GM18511 (cell line): ENCODE data around the gene AP5M1.
A peak's percentile ranks its signal among the peaks of the same experiment; 100 is the strongest.
"Not testable (repeated sequence)": the region's sequence is repeated elsewhere in the genome, so short reads cannot be mapped to it uniquely, and the experiment has no call there.

Experiments used
- ATAC-seq: cut with Tn5 transposase; IDR thresholded peaks from one replicate; pipeline ENCODE4 v1.9.1; 2021; ENCODE audit warnings: mild to moderate bottlenecking, moderate library complexity; ENCODE audit not compliant: unreplicated experiment

The AP5M1 gene

GRCh38 chr14:57268161-57269069 is at the start of gene AP5M1, which contains the start of gene EXOC5:
AP5M1 (plus strand) TSS chr14:57268971; CDS start chr14:57269315, 344 bp downstream.
EXOC5 (minus strand) TSS chr14:57268905; CDS start chr14:57268648, 257 bp downstream.
- ATAC-seq: peak; percentile 93

GRCh38 chr14:57221931-57222330 is 46.8 kb upstream of the AP5M1 start:
- no peak for ATAC-seq

GRCh38 chr14:57227083-57227482 is 41.7 kb upstream of the AP5M1 start:
- no peak for ATAC-seq

GRCh38 chr14:57228320-57228719 is 40.5 kb upstream of the AP5M1 start:
- ATAC-seq: not testable (repeated sequence)

- no peak for ATAC-seq
Observed at GRCh38 chr14:57232006-57232405, 36.8 kb upstream of the AP5M1 start.

GRCh38 chr14:57240115-57240514 is 28.7 kb upstream of the AP5M1 start:
- ATAC-seq: not testable (repeated sequence)

- no peak for ATAC-seq
Observed at GRCh38 chr14:57243320-57243719, 25.5 kb upstream of the AP5M1 start.

GRCh38 chr14:57244106-57244505 is 24.7 kb upstream of the AP5M1 start:
- ATAC-seq: no peak

GRCh38 chr14:57245941-57246340 is 22.8 kb upstream of the AP5M1 start:
- no peak for ATAC-seq

- ATAC-seq: no peak
Observed at GRCh38 chr14:57246933-57247657, 21.7 kb upstream of the AP5M1 start.

- ATAC-seq: peak; percentile 77
Observed at GRCh38 chr14:57254884-57255283, 13.9 kb upstream of the AP5M1 start.

GRCh38 chr14:57258221-57258620 is 10.6 kb upstream of the AP5M1 start:
- not testable (repeated sequence) for ATAC-seq

GRCh38 chr14:57259672-57260071 is 9.1 kb upstream of the AP5M1 start:
- no peak for ATAC-seq

GRCh38 chr14:57261604-57262003 is 7.2 kb upstream of the AP5M1 start:
- ATAC-seq: no peak

- ATAC-seq: no peak
Observed at GRCh38 chr14:57262117-57262516, 6.7 kb upstream of the AP5M1 start.

- ATAC-seq: no peak
Observed at GRCh38 chr14:57266065-57266464, 2.7 kb upstream of the AP5M1 start.

- ATAC-seq: no peak
Observed at GRCh38 chr14:57273236-57273635, 4.5 kb downstream of the AP5M1 start.

- ATAC-seq: no peak
Observed at GRCh38 chr14:57274551-57274950, 5.8 kb downstream of the AP5M1 start.

GRCh38 chr14:57275023-57275664 is 6.4 kb downstream of the AP5M1 start:
- ATAC-seq: no peak

GRCh38 chr14:57277062-57277461 is 8.3 kb downstream of the AP5M1 start:
- no peak for ATAC-seq

GRCh38 chr14:57287745-57288144 is 19.0 kb downstream of the AP5M1 start:
- no peak for ATAC-seq
